ENCODE data around the gene GPRASP2.

The GPRASP2 gene

GRCh38 chrX:102745857-102746584, 33.8 kb downstream of the GPRASP2 start:
- no peak for DNase-seq

- DNase-seq: no peak
These were observed 53.0 kb downstream of the GPRASP2 start for GRCh38 chrX:102765217-102765616.

- DNase-seq: no peak
These were observed 53.6 kb downstream of the GPRASP2 start for GRCh38 chrX:102765809-102766208.

- DNase-seq: no peak
These were observed 55.0 kb downstream of the GPRASP2 start for GRCh38 chrX:102767287-102767686.

Data from inflammatory macrophage treated with lipopolysaccharide for 4 hours (primary cell).